ENCODE measurements around the gene HHIPL2.

GRCh38 chr1:222547260-222547614, 667 bp downstream of the HHIPL2 start:
- TF ChIP-seq EZH2 (IDR thresholded peaks at IDR 0.05; ENCODE audit: borderline replicate concordance, low read length) = no peak
- TF ChIP-seq, protein P1, sequence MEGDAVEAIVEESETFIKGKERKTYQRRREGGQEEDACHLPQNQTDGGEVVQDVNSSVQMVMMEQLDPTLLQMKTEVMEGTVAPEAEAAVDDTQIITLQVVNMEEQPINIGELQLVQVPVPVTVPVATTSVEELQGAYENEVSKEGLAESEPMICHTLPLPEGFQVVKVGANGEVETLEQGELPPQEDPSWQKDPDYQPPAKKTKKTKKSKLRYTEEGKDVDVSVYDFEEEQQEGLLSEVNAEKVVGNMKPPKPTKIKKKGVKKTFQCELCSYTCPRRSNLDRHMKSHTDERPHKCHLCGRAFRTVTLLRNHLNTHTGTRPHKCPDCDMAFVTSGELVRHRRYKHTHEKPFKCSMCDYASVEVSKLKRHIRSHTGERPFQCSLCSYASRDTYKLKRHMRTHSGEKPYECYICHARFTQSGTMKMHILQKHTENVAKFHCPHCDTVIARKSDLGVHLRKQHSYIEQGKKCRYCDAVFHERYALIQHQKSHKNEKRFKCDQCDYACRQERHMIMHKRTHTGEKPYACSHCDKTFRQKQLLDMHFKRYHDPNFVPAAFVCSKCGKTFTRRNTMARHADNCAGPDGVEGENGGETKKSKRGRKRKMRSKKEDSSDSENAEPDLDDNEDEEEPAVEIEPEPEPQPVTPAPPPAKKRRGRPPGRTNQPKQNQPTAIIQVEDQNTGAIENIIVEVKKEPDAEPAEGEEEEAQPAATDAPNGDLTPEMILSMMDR (conservative IDR thresholded peaks at IDR 0.05 in 1 of 2, IDR thresholded peaks at IDR 0.05 in 1 of 2; ENCODE audit: extremely low read depth in 1 of 2, insufficient read depth in 1 of 2, low read depth in 1 of 2, low read length in 2 of 2) = peak in 1 of 2 donors; percentile 14
